GM18951 (cell line): ENCODE measurements around the gene ANKRD1.
"Not testable (repeated sequence)": the region's sequence is repeated elsewhere in the genome, so short reads cannot be mapped to it uniquely, and the experiment has no call there.

Experiments used
- POLR2A ChIP-seq: IDR thresholded peaks from 4 replicates; pipeline ENCODE4 v1.6.1; 2011; ENCODE audit warnings: mild to moderate bottlenecking; ENCODE audit not compliant: insufficient read length, insufficient read depth; ENCODE audit errors: extremely low read depth
- in situ Hi-C: fragments of 300-500 bp; cut with MboI; formaldehyde crosslinking; loops from one replicate; pipeline ENCODE4 v1.12.0; 2022; ENCODE audit warnings: low sequenced_read_pairs, mixed read lengths, inconsistent platforms; ENCODE audit not compliant: unreplicated experiment

The ANKRD1 gene

GRCh38 chr10:90947030-90947960, 26.4 kb upstream of the ANKRD1 start:
- in situ Hi-C loops, result no loop called here

DNA sequence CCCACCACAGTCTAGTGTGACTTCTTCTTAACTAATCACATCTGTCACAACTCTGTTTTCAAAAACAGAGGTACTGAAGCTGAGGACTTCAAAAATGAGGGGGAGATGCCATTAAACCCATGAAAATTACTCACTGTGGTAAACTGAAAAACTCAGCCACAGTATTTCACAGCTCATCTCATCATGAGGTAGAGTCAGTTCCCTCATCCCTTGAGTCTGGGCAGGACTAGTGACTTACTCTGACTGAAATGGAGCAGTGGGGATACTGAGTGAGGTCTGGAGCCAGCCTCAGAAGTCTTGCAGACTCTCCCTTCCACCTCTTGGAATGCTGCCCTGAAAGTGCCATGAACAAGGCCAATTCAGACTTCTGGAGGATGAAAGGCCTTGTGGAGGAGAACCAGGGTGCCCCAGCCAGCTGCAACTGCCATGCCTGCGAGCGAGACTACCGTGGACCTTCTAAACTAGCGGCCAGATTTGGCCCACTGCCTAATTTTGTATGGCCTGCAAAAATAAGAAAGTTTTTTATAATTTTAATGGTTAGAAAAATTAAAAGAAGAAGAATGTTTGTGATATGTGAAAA, 24.7 kb upstream of the ANKRD1 start:
- TF ChIP-seq POLR2A, result no peak
- in situ Hi-C loops, result no loop called here

More at GRCh38 chr10:90947030-90947960, 26.4 kb upstream of the ANKRD1 start:
- TF ChIP-seq POLR2A, result no peak

- TF ChIP-seq POLR2A, result no peak
- in situ Hi-C loops, result no loop called here
Measured at GRCh38 chr10:90944749-90945148, 23.9 kb upstream of the ANKRD1 start.

- in situ Hi-C loops, result not testable (repeated sequence)
Measured at GRCh38 chr10:90942980-90943379, 22.1 kb upstream of the ANKRD1 start.

GRCh38 chr10:90939648-90940047, 18.8 kb upstream of the ANKRD1 start:
- in situ Hi-C loops, result no loop called here
- TF ChIP-seq POLR2A, result no peak

- TF ChIP-seq POLR2A, result no peak
- in situ Hi-C loops, result no loop called here
Measured at GRCh38 chr10:90939116-90939515, 18.2 kb upstream of the ANKRD1 start.

DNA sequence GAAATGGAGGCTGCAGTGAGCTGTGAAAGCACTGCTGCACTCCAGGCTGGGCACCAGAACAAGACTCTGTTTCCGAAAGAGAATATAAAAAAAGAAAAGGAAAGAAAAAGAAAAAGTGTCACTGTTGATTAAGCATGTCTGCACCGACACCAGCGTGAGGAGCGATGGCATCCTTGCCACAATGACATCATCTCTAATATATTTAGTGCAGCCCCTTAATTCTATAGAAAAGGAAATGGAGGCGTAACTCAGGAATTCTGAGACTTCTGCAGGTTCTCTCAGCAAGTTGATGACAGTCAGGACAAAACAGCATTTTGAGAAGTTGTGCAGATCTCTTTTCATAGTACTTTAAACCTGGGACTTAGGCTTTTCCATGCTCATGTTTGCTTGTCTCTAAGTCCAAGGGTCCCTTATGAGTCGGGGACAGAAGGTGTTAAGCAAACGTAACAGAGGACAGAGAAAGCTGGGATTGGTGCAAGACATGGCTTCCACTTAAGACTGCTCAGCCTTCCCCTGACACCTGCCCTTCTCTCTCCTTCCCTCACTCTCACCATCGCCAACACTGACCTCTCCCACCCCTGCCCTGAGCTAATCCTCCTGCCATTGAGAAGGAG, 16.9 kb upstream of the ANKRD1 start:
- in situ Hi-C loops, result no loop called here
- no peak for TF ChIP-seq POLR2A

- no peak for TF ChIP-seq POLR2A
- in situ Hi-C loops, result no loop called here
Measured at GRCh38 chr10:90936276-90936659, 15.4 kb upstream of the ANKRD1 start.

DNA sequence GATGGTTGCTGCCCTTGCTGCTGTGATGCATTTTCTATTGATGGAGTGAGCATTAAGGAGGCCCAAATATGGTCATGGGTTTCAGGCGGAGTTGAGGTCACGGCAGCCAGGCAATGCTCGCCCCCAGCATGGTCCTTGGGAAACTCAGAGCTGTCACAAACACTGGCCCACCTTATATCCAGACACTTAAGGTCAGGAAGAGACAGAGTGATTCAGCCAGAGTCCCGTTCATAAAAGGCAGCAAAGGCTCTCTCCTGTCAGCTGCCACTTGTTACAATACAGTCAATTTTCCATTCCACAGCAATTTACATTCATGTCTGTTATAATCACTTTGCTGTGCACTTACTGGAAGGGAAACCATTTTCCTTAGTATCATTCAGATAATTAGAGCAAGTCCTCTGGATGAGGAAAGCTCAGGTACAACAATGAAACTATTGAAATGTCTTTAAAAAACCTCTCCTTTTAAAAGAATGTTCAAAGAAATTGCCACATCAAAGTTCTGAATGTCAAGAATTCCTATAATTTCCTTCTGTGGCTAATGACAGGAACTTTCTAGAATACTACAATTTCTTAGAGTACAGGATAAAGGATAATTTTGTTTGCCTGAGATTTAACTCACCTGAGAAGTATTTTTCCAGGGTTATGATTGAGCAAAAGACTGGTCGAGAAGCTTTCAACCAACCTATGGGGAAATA, 14.8 kb upstream of the ANKRD1 start:
- in situ Hi-C loops, result no loop called here
- no peak for TF ChIP-seq POLR2A

DNA sequence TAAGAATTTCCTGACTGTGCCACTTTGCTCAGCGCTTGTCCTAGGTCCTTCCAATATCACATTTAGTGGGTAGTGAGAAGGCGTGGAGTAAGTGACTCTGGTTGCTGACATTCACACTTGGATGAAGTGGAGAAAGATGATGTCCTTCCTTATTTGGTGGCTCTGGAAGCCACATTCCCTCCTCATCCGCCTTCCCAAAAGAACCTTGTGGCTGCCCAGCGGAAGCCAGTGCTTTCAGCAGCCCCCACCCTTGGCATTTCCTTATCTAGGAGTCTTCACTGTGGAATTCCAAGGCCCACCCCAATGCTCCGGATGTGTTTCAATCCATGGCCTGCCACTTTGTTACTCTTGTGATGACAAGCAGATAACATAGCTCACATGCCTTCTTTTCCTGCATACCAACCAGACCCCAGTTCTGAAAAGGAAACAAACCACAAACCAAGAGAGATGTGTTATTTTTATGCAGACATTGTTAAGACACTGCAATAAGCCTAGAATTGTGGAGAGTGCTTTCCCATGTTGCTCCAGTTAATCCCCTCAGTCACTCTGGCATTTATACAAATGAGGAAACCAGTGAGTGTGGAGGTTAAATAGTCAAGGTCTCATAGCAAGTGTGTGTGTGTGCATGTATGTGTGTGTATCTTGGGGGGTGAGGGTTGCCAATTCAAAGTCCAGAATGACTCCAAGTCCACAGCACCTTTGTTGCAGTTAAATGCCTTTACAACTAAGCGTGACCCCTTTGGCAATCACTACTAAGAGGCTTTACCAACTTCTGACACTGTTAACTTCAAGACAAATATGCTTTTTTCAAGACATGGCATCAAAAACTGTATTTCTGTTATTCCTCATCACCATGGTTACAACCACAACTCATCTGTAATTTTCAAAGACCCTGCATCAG, 10.3 kb upstream of the ANKRD1 start:
- in situ Hi-C loops, result no loop called here
- TF ChIP-seq POLR2A, result no peak

DNA sequence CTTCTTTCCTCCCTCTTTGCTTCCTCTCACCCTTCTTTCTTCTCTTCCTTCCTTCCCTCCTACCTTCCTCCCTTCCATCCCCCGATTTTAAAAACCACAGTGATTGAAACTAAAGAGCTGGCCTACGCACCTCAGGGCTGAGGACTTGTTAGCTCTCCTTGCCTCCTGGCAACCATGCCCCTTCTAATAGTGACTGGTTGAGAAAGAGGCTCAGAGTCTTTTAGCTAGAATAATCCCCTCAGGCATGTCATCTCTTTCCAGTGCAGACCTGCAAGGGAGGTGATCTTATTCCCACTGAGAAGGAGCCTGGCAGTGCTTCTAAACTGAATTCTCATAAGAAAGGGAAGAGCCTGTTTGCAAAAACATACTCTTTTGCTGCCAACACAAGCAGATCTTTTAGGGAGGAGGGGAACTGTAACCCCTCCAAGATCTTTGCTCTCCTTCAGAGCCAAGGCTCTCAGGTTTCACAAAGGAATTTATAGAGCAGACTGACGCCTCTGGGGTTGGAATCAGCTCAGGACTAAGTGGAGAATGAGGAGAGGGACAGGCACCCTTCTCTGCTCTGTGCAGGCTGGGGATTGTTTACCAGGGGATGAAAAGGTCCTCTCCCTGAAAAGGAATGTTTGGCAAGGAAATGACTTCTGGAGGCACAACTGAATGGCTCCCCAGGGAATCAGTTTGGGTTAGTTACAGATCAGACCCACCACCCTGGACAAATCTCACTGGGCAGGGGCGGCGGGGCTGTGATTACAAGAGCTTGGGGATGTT, 9.4 kb upstream of the ANKRD1 start:
- TF ChIP-seq POLR2A, result no peak
- in situ Hi-C loops, result no loop called here

DNA sequence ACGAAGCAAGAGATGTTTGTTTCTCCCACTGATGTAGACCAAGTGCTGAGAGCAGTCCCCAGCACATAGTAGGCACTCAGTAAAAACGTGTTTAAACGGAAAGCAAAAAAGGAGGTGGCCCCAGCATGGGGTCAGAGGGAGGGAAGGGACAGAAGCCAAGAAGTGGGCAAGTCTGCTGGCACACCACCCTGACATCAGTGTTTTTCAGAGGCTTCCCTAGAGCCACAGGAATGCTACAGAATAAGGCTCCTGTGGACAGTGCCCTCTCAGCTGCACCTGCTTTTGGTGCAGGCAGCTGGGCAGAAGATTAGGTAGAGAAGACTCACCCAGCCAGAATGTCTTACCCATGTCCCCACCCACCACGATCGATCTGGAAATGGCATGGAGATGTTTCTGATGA, 8.3 kb upstream of the ANKRD1 start:
- TF ChIP-seq POLR2A, result no peak
- in situ Hi-C loops, result no loop called here

DNA sequence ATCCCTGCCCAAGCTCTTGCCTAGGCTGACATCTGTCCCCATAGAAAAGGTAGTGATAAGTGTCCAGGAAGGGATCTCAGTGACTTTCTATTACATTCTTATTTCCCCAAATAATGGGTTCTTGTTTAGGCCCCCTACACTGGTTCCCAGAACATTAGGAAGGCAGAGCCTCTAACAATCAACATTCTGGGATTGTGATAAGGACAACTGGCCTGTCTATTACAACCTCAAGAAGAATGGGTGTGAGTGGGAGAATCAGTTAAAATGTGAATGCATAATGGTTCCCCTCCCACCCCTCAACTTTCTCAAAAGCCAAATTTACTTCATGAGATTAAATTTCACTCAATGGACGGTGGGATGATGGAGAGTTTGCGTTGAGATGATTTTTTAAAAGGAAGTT, 6.4 kb upstream of the ANKRD1 start:
- no peak for TF ChIP-seq POLR2A
- in situ Hi-C loops, result no loop called here
